NCI-H1105 treated with DMSO at 0.1 percent for 48 hours (cell line): Measurements from ENCODE around the gene ZNF879.

Experiments
- DNase-seq: peaks from one replicate; lab custom pipeline; 2025; lab: John Stamatoyannopoulos, UW

The ZNF879 gene

GRCh38 chr5:179008667-179009066, 14.9 kb upstream of the ZNF879 start:
- no peak for DNase-seq

GRCh38 chr5:179033004-179033580, 9.5 kb downstream of the ZNF879 start:
- DNase-seq: no peak

GRCh38 chr5:179044765-179045164, 21.2 kb downstream of the ZNF879 start:
- DNase-seq: no peak

- no peak for DNase-seq
These were observed 28.2 kb downstream of the ZNF879 start for GRCh38 chr5:179051784-179052183.

GRCh38 chr5:179054036-179054785, 30.6 kb downstream of the ZNF879 start:
- DNase-seq: no peak

- DNase-seq: no peak
These were observed 31.3 kb downstream of the ZNF879 start for GRCh38 chr5:179054876-179055275.

- DNase-seq: no peak
These were observed 31.8 kb downstream of the ZNF879 start for GRCh38 chr5:179055436-179055835.

GRCh38 chr5:179055841-179056240, 32.2 kb downstream of the ZNF879 start:
- no peak for DNase-seq

GRCh38 chr5:179060116-179061008, 36.8 kb downstream of the ZNF879 start, which contains the start of gene ZNF354C:
Gene ZNF354C (plus strand): TSS chr5:179060373. CDS start chr5:179062069, 1,696 bp downstream.
- DNase-seq: no peak

- DNase-seq: no peak
These were observed 37.4 kb downstream of the ZNF879 start for GRCh38 chr5:179061025-179061424.

GRCh38 chr5:179065703-179066102, 42.1 kb downstream of the ZNF879 start:
- no peak for DNase-seq

GRCh38 chr5:179079165-179079987, 55.8 kb downstream of the ZNF879 start:
- no peak for DNase-seq

GRCh38 chr5:179080724-179081123, 57.1 kb downstream of the ZNF879 start:
- DNase-seq: no peak
